Loucy (cell line): ENCODE measurements around the gene NAALADL2.

Experiments
- H2AFZ ChIP-seq: fragments of 200-600 bp; sonication (generic); 2 replicates; pipeline ENCODE4 v1.6.0; 2016; ENCODE audit warnings: antibody characterized with exemption, mild to moderate bottlenecking, low read length, moderate library complexity
- H3F3A ChIP-seq: fragments of 200-600 bp; 2 replicates; pipeline ENCODE4 v1.6.0; 2016; ENCODE audit warnings: antibody characterized with exemption, low read depth, mild to moderate bottlenecking
- H3K27me3 ChIP-seq: fragments of 200-600 bp; sonication (generic); 2 replicates; pipeline ENCODE4 v1.6.1; 2014; ENCODE audit warnings: low read length, mild to moderate bottlenecking; ENCODE audit not compliant: insufficient read depth, poor library complexity, severe bottlenecking
- H3K36me3 ChIP-seq: fragments of 200-600 bp; sonication (generic); 2 replicates; pipeline ENCODE4 v1.6.1; 2016; ENCODE audit warnings: low read length; ENCODE audit not compliant: insufficient read depth
- H3K4me1 ChIP-seq: fragments of 200-600 bp; sonication (generic); 2 replicates; pipeline ENCODE4 v1.5.1; 2014; ENCODE audit warnings: low read length, mild to moderate bottlenecking; ENCODE audit not compliant: insufficient read depth, poor library complexity, severe bottlenecking
- H3K4me2 ChIP-seq: fragments of 200-600 bp; sonication (generic); 2 replicates; pipeline ENCODE4 v1.6.0; 2014; ENCODE audit warnings: antibody characterized with exemption, low read length, low read depth, mild to moderate bottlenecking; ENCODE audit not compliant: poor library complexity, severe bottlenecking
- H3K4me3 ChIP-seq: fragments of 200-600 bp; sonication (generic); 2 replicates; pipeline ENCODE4 v1.5.1; 2014; ENCODE audit warnings: low read length, mild to moderate bottlenecking, mixed read lengths; ENCODE audit not compliant: poor library complexity, severe bottlenecking
- H3K79me2 ChIP-seq: fragments of 200-600 bp; sonication (generic); 2 replicates; pipeline ENCODE4 v1.6.1; 2014; ENCODE audit warnings: low read length; ENCODE audit not compliant: insufficient read depth
- H3K9ac ChIP-seq: fragments of 200-600 bp; sonication (generic); 2 replicates; pipeline ENCODE4 v1.6.0; 2014; ENCODE audit warnings: mild to moderate bottlenecking, low read depth, low read length, moderate library complexity; ENCODE audit not compliant: poor library complexity, severe bottlenecking
- H3K9me2 ChIP-seq: fragments of 200-600 bp; sonication (generic); replicated peaks from 2 replicates; pipeline ENCODE4 v1.6.1; 2016; ENCODE audit warnings: low read depth, low read length, mixed read lengths
- H3K9me3 ChIP-seq: fragments of 200-600 bp; sonication (generic); 2 replicates; pipeline ENCODE4 v1.6.1; 2014; ENCODE audit warnings: mild to moderate bottlenecking, antibody characterized with exemption, low read length, low read depth; ENCODE audit not compliant: insufficient read depth
- H4K20me1 ChIP-seq: fragments of 200-600 bp; sonication (generic); 2 replicates; pipeline ENCODE4 v1.6.0; 2014; ENCODE audit warnings: antibody characterized with exemption, low read length, mild to moderate bottlenecking; ENCODE audit not compliant: insufficient read depth, poor library complexity, severe bottlenecking
- CTCF ChIP-seq: fragments of 200-600 bp; sonication (generic); conservative IDR thresholded peaks from 2 replicates; pipeline ENCODE4 v1.5.1; 2014; ENCODE audit warnings: mild to moderate bottlenecking, antibody characterized with exemption, low read length
- EZH2phosphoT487 ChIP-seq: fragments of 200-600 bp; IDR thresholded peaks from 2 replicates; pipeline ENCODE4 v1.6.1; 2018; ENCODE audit warnings: antibody characterized with exemption, mild to moderate bottlenecking, moderate library complexity, borderline replicate concordance

The NAALADL2 gene

GRCh38 chr3:175378348-175378747 is 519.2 kb downstream of the NAALADL2 start:
- no peaks in the 10 kb centered on the region for H3K27me3 ChIP-seq
- H3K4me3 ChIP-seq: no peak overlapping the region
- H3K79me2 ChIP-seq: no peaks in the 10 kb centered on the region
- no peaks in the 10 kb centered on the region for H3F3A ChIP-seq
- H2AFZ ChIP-seq: no peak overlapping the region
- H3K4me2 ChIP-seq: no peak overlapping the region
- TF ChIP-seq CTCF: no peak
- TF ChIP-seq EZH2phosphoT487: no peak
- no peaks in the 10 kb centered on the region for H3K9me2 ChIP-seq
- no peaks in the 10 kb centered on the region for H3K4me1 ChIP-seq
- H3K9ac ChIP-seq: no peak overlapping the region
- H3K9me3 ChIP-seq: no peaks in the 10 kb centered on the region
- no peaks in the 10 kb centered on the region for H4K20me1 ChIP-seq
- no peaks in the 10 kb centered on the region for H3K36me3 ChIP-seq

- H3K4me1 ChIP-seq: no peaks in the 10 kb centered on the region
- no peaks in the 10 kb centered on the region for H3K36me3 ChIP-seq
- no peak overlapping the region for H3K4me2 ChIP-seq
- H3K79me2 ChIP-seq: no peaks in the 10 kb centered on the region
- no peak overlapping the region for H2AFZ ChIP-seq
- no peaks in the 10 kb centered on the region for H3F3A ChIP-seq
- no peaks in the 10 kb centered on the region for H3K27me3 ChIP-seq
- TF ChIP-seq EZH2phosphoT487 (no peak), CTCF (no peak)
- no peak overlapping the region for H3K9ac ChIP-seq
- H3K4me3 ChIP-seq: no peak overlapping the region
- no peaks in the 10 kb centered on the region for H3K9me2 ChIP-seq
- no peaks in the 10 kb centered on the region for H4K20me1 ChIP-seq
- H3K9me3 ChIP-seq: no peaks in the 10 kb centered on the region
Measured at GRCh38 chr3:175381685-175382084, 522.6 kb downstream of the NAALADL2 start.

- Histone ChIP-seq H3K9me2 (no peaks in the 10 kb centered on the region), H3K9me3 (no peaks in the 10 kb centered on the region), H3K4me3 (no peak overlapping the region), H3K9ac (no peak overlapping the region), H3K36me3 (no peaks in the 10 kb centered on the region), H3K4me1 (no peaks in the 10 kb centered on the region), H4K20me1 (no peaks in the 10 kb centered on the region), H2AFZ (no peak overlapping the region), H3K79me2 (no peaks in the 10 kb centered on the region), H3K4me2 (no peak overlapping the region), H3K27me3 (no peaks in the 10 kb centered on the region), H3F3A (no peaks in the 10 kb centered on the region)
- TF ChIP-seq EZH2phosphoT487: no peak
- TF ChIP-seq CTCF: no peak
Measured at GRCh38 chr3:175383371-175383770, 524.2 kb downstream of the NAALADL2 start.
